OCI-LY7 (cell line): ENCODE results near the gene ABI3BP. TPM values are rescaled to one million over a fixed set of nuclear protein-coding genes. Genes with fewer than 3 reads are reported as not detected.

Source experiments
- BruUV-seq: library from RNA; stranded (reverse); fragments of 400-500 nt; replicated peaks from 2 replicates; lab custom pipeline; 2021; lab: Mats Ljungman, UMichigan
- CTCF ChIA-PET: fragments of 300-600 bp; sonication (Branson Sonifier 250); formaldehyde crosslinking; loops from one replicate; lab custom pipeline; 2022; ENCODE audit warnings: antibody characterized with exemption; ENCODE audit not compliant: unreplicated experiment; lab: Charles Lee
- POLR2A ChIA-PET: fragments of 300-600 bp; sonication (Branson Sonifier 250); formaldehyde crosslinking; loops from one replicate; lab custom pipeline; 2022; ENCODE audit warnings: antibody characterized with exemption; lab: Charles Lee
- DNase-seq: peaks from one replicate; pipeline ENCODE4 v3.0.0-alpha.2; 2015; ENCODE audit warnings: low spot score
- H2AFZ ChIP-seq: fragments of 200-600 bp; sonication (generic), shearing (Covaris generic); 2 replicates; pipeline ENCODE4 v1.6.1; 2014; ENCODE audit warnings: mild to moderate bottlenecking, antibody characterized with exemption, low read length, moderate library complexity
- H3K27ac ChIP-seq: fragments of 200-600 bp; sonication (generic); 2 replicates; pipeline ENCODE4 v1.5.1; 2014; ENCODE audit warnings: mixed run types, low read depth, mild to moderate bottlenecking, moderate library complexity, low read length, inconsistent platforms; ENCODE audit not compliant: poor library complexity, severe bottlenecking
- H3K36me3 ChIP-seq: fragments of 200-600 bp; sonication (generic); 2 replicates; pipeline ENCODE4 v1.6.1; 2014; ENCODE audit warnings: mild to moderate bottlenecking, antibody characterized with exemption, low read length, moderate library complexity, mixed read lengths; ENCODE audit not compliant: insufficient read depth
- H3K4me1 ChIP-seq: fragments of 200-600 bp; sonication (generic); 2 replicates; pipeline ENCODE4 v1.5.1; 2014; ENCODE audit warnings: mild to moderate bottlenecking, low read length; ENCODE audit not compliant: insufficient read depth, poor library complexity, severe bottlenecking
- H3K4me2 ChIP-seq: fragments of 200-600 bp; sonication (generic); 2 replicates; pipeline ENCODE4 v1.6.1; 2014; ENCODE audit warnings: mild to moderate bottlenecking, low read length
- H3K4me3 ChIP-seq: fragments of 200-600 bp; sonication (generic); 2 replicates; pipeline ENCODE4 v1.5.1; 2014; ENCODE audit warnings: mild to moderate bottlenecking, low read depth, low read length; ENCODE audit not compliant: poor library complexity, severe bottlenecking
- H3K79me2 ChIP-seq: fragments of 200-600 bp; sonication (generic); 2 replicates; pipeline ENCODE4 v1.6.1; 2016; ENCODE audit warnings: low read depth, mild to moderate bottlenecking, low read length, moderate library complexity, mixed read lengths; ENCODE audit not compliant: insufficient read depth
- H3K9me2 ChIP-seq: fragments of 200-600 bp; sonication (generic); 2 replicates; pipeline ENCODE4 v1.6.1; 2016; ENCODE audit warnings: mild to moderate bottlenecking, low read length, mixed read lengths; ENCODE audit not compliant: insufficient read depth
- H3K9me3 ChIP-seq: fragments of 200-600 bp; sonication (generic); 2 replicates; pipeline ENCODE4 v1.6.1; 2014; ENCODE audit warnings: mild to moderate bottlenecking, mixed run types, low read length, mixed read lengths
- H4K20me1 ChIP-seq: fragments of 200-600 bp; sonication (generic); 2 replicates; pipeline ENCODE4 v1.6.1; 2014; ENCODE audit warnings: mild to moderate bottlenecking, antibody characterized with exemption, low read length, moderate library complexity, mixed read lengths; ENCODE audit not compliant: insufficient read depth
- CTCF ChIP-seq: fragments of 200-600 bp; sonication (generic); conservative IDR thresholded peaks from 2 replicates; pipeline ENCODE4 v1.5.1; 2014; ENCODE audit warnings: mild to moderate bottlenecking, antibody characterized with exemption, low read length, moderate library complexity, mixed read lengths
- EZH2phosphoT487 ChIP-seq: fragments of 200-600 bp; sonication (generic); IDR thresholded peaks from 2 replicates; pipeline ENCODE4 v1.6.1; 2018; ENCODE audit warnings: low read depth, borderline replicate concordance, mild to moderate bottlenecking, mixed run types, antibody characterized with exemption, low read length, moderate library complexity, mixed read lengths
- intact Hi-C: fragments of 100-400 bp; cut with micrococcal nuclease; formaldehyde crosslinking; loops from one replicate; pipeline ENCODE4 v1.10.0; 2022; ENCODE audit not compliant: unreplicated experiment
- total RNA-seq, 2 experiments: library from RNA; depleted of rRNA in 1 of 2; stranded (reverse); fragments of >200 nt in 1 of 2; shearing (Covaris generic) in 1 of 2; gene quantifications; 2 replicates each; pipeline ENCODE4 v1.2.3, GENCODE V29; 2014 to 2022

Gene ABI3BP
- total RNA-seq, 2 experiments from 2014 or later, result not detected

DNA sequence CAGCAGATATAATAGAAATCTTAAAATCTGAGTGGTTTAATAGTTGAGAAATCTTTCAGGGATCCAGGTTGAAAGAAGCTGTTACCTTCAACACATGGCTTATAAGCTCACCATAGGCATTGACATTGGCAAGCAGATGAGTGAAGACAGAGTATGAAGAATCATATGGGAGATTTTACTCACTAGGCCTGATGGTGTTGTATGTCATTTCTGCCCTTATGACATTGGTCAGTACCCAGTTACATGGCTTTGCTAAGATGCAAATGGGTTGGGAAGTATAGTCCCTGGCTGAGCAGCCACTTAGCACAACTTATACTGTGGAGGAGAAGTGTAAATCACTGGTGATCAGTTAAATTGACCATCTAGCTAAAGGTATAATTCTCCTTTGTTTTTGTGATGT is 278.0 kb downstream of the ABI3BP start:
- peaks cover 86% of the 10 kb centered on the region for H3K36me3 ChIP-seq
- CTCF ChIA-PET, result no interaction called here
- TF ChIP-seq CTCF, result no peak
- H3K27ac ChIP-seq, result no peak overlapping the region
- peaks cover 8% of the 10 kb centered on the region for H3K4me1 ChIP-seq
- H3K79me2 ChIP-seq, result peaks cover 92% of the 10 kb centered on the region
- H3K9me3 ChIP-seq, result no peaks in the 10 kb centered on the region
- H2AFZ ChIP-seq, result no peak overlapping the region
- no peak overlapping the region for H3K4me2 ChIP-seq
- intact Hi-C loops, result no loop called here
- no peak for DNase-seq
- no peak overlapping the region for H3K4me3 ChIP-seq
- H3K9me2 ChIP-seq, result no peaks in the 10 kb centered on the region
- no TSS peak for BruUV-seq
- H4K20me1 ChIP-seq, result peaks cover 11% of the 10 kb centered on the region; the same call in 1 of the 2 replicates
- POLR2A ChIA-PET, result interaction anchor here (1.0 to 1.4 kb wide), 2 partner anchors 11 to 26 kb away, joined by 4 to 6 read pairs; no protein-coding TSS in a partner anchor

- intact Hi-C loops, result loop anchor here (5.0 kb wide), 1 partner anchor 308 kb away; the partner anchor contains the start of genes LNP1 and TOMM70
- no peak overlapping the region for H2AFZ ChIP-seq
- POLR2A ChIA-PET, result interaction anchor here (0.6 to 3.0 kb wide), 7 partner anchors 10 to 886 kb away, joined by 3 to 12 read pairs (median 3); no protein-coding TSS in a partner anchor
- H3K36me3 ChIP-seq, result peaks cover 38% of the 10 kb centered on the region
- peak overlapping the region; percentile 47 for H3K27ac ChIP-seq
- no peaks in the 10 kb centered on the region; the same call in 1 of the 2 replicates for H3K9me3 ChIP-seq
- peak; percentile 48 for DNase-seq
- TF ChIP-seq CTCF (peak; percentile 44), EZH2phosphoT487 (no peak)
- H3K4me3 ChIP-seq, result peak overlapping the region; percentile 91
- H3K9me2 ChIP-seq, result no peaks in the 10 kb centered on the region
- peaks cover 50% of the 10 kb centered on the region for H3K79me2 ChIP-seq
- peak overlapping the region; percentile 92 for H3K4me2 ChIP-seq
- peaks cover 13% of the 10 kb centered on the region; the same call in 1 of the 2 replicates for H4K20me1 ChIP-seq
- H3K4me1 ChIP-seq, result peaks cover 14% of the 10 kb centered on the region
- no TSS peak for BruUV-seq
- CTCF ChIA-PET, result interaction anchor here (1.0 kb wide), 1 partner anchor 16 kb away, joined by 4 read pairs; no protein-coding TSS in a partner anchor
Observed at GRCh38 chr3:100710261-100710968, 282.8 kb downstream of the ABI3BP start.
